IMR-90 (cell line): ENCODE data around the gene FTO. TPM values are rescaled to one million over a fixed set of nuclear protein-coding genes. Genes with fewer than 3 reads are reported as not detected.

Experiments used
- ATAC-seq: fragments of 200-7000 bp; cut with Tn5 transposase; 2 replicates; pipeline ENCODE4 v1.9.1; 2020; ENCODE audit warnings: low read depth, mild to moderate bottlenecking, moderate library complexity
- BruUV-seq: library from RNA; stranded (reverse); fragments of 400-500 nt; replicated peaks from 2 replicates; lab custom pipeline; 2021; lab: Mats Ljungman, UMichigan
- CTCF ChIA-PET: fragments of 300-600 bp; formaldehyde crosslinking; extraction: SDS; loops from one replicate; lab custom pipeline; 2021; ENCODE audit warnings: antibody characterized with exemption; lab: Yijun Ruan, JAX
- POLR2A ChIA-PET: fragments of 300-600 bp; sonication (Branson Sonifier 250); formaldehyde crosslinking; loops from one replicate; lab custom pipeline; 2022; ENCODE audit warnings: antibody characterized with exemption; ENCODE audit not compliant: unreplicated experiment; lab: Charles Lee
- DNase-seq: peaks from one replicate; pipeline ENCODE4 v3.0.0; 2013
- H2AFZ ChIP-seq: replicated peaks from 2 replicates; pipeline ENCODE3; 2013; ENCODE audit warnings: low read length, mild to moderate bottlenecking; ENCODE audit not compliant: poor library complexity
- H2AK5ac ChIP-seq: 2 replicates; pipeline ENCODE4 v1.6.1; 2013; ENCODE audit warnings: low read depth, low read length, inconsistent platforms
- H2AK9ac ChIP-seq: replicated peaks from 2 replicates; pipeline ENCODE3; 2013; ENCODE audit warnings: mild to moderate bottlenecking, low read depth, low read length, moderate library complexity; ENCODE audit not compliant: poor library complexity
- H2BK120ac ChIP-seq: 2 replicates; pipeline ENCODE4 v1.6.1; 2013; ENCODE audit warnings: low read depth, low read length, inconsistent platforms
- H2BK15ac ChIP-seq: 3 replicates; pipeline ENCODE4 v1.6.1; 2013; ENCODE audit warnings: low read depth, low read length, inconsistent platforms
- H2BK20ac ChIP-seq: 2 replicates; pipeline ENCODE4 v1.6.1; 2013; ENCODE audit warnings: low read depth, mild to moderate bottlenecking, inconsistent platforms, low read length, moderate library complexity
- H2BK5ac ChIP-seq: 2 replicates; pipeline ENCODE4 v1.6.1; 2013; ENCODE audit warnings: mild to moderate bottlenecking, low read depth, low read length, inconsistent platforms; ENCODE audit not compliant: poor library complexity, severe bottlenecking
- H3K14ac ChIP-seq: replicated peaks from 2 replicates; pipeline ENCODE4 v1.6.1; 2013; ENCODE audit warnings: low read depth, low read length, inconsistent platforms
- H3K18ac ChIP-seq: 2 replicates; pipeline ENCODE4 v1.6.1; 2013; ENCODE audit warnings: low read depth, low read length, control low read depth
- H3K23ac ChIP-seq: 2 replicates; pipeline ENCODE4 v1.6.1; 2013; ENCODE audit warnings: low read depth, low read length, inconsistent platforms
- H3K27ac ChIP-seq: 2 replicates; pipeline ENCODE4 v1.5.1; 2013; ENCODE audit warnings: mild to moderate bottlenecking, control low read depth, low read length; ENCODE audit not compliant: insufficient read depth
- H3K27me3 ChIP-seq: 2 replicates; pipeline ENCODE4 v1.6.1; 2013; ENCODE audit warnings: low read length; ENCODE audit not compliant: control insufficient read depth, insufficient read depth
- H3K36me3 ChIP-seq: 2 replicates; pipeline ENCODE4 v1.6.1; 2013; ENCODE audit warnings: low read length, mixed read lengths; ENCODE audit not compliant: control insufficient read depth, insufficient read depth
- H3K4ac ChIP-seq: 2 replicates; pipeline ENCODE4 v1.6.1; 2013; ENCODE audit warnings: low read depth, low read length, inconsistent platforms
- H3K4me1 ChIP-seq: 2 replicates; pipeline ENCODE4 v1.6.1; 2013; ENCODE audit warnings: low read length, mixed read lengths; ENCODE audit not compliant: control insufficient read depth, insufficient read depth
- H3K4me2 ChIP-seq: 2 replicates; pipeline ENCODE4 v1.6.1; 2013; ENCODE audit warnings: low read depth, mild to moderate bottlenecking, control low read depth, low read length, moderate library complexity
- H3K4me3 ChIP-seq: 2 replicates; pipeline ENCODE4 v1.5.1; 2013; ENCODE audit warnings: low read depth, mild to moderate bottlenecking, control low read depth, low read length, moderate library complexity; ENCODE audit not compliant: insufficient read depth
- H3K56ac ChIP-seq: 2 replicates; pipeline ENCODE4 v1.6.1; 2013; ENCODE audit warnings: low read length, inconsistent platforms; ENCODE audit not compliant: insufficient read depth; ENCODE audit errors: extremely low read depth
- H3K79me1 ChIP-seq, 2 experiments: 2 replicates each; pipeline ENCODE4 v1.6.1; 2013; ENCODE audit warnings: low read length in 2 of 2, inconsistent platforms in 1 of 2, low read depth in 1 of 2
- H3K9ac ChIP-seq: 2 replicates; pipeline ENCODE4 v1.6.1; 2013; ENCODE audit warnings: low read depth, low read length, control low read depth
- H3K9me1 ChIP-seq: 2 replicates; pipeline ENCODE4 v1.6.1; 2013; ENCODE audit warnings: low read length, inconsistent platforms; ENCODE audit not compliant: insufficient read depth
- H3K9me3 ChIP-seq: 2 replicates; pipeline ENCODE4 v1.6.1; 2013; ENCODE audit warnings: low read length; ENCODE audit not compliant: control insufficient read depth, insufficient read depth
- H4K20me1 ChIP-seq: 2 replicates; pipeline ENCODE4 v1.6.1; 2013; ENCODE audit warnings: low read length, inconsistent platforms; ENCODE audit not compliant: insufficient read depth
- H4K5ac ChIP-seq: 2 replicates; pipeline ENCODE4 v1.6.1; 2013; ENCODE audit warnings: mild to moderate bottlenecking, low read depth, low read length, control low read depth
- H4K8ac ChIP-seq, 2 experiments: 2 replicates each; pipeline ENCODE4 v1.6.1; 2013; ENCODE audit warnings: low read depth in 2 of 2, low read length in 2 of 2, control low read depth in 1 of 2, inconsistent platforms in 1 of 2
- H4K91ac ChIP-seq: 2 replicates; pipeline ENCODE4 v1.6.1; 2013; ENCODE audit warnings: low read depth, low read length, inconsistent platforms; ENCODE audit not compliant: insufficient read depth
- BHLHE40 ChIP-seq: fragments of 150-350 bp; IDR thresholded peaks from 2 replicates; pipeline ENCODE4 v1.6.1; 2016; ENCODE audit warnings: mild to moderate bottlenecking, low read depth, low read length
- CEBPB ChIP-seq: IDR thresholded peaks from 2 replicates; pipeline ENCODE4 v1.6.1; 2012; ENCODE audit warnings: low read depth, low read length, improper control_type of control experiment
- MAZ ChIP-seq: IDR thresholded peaks from 2 replicates; pipeline ENCODE4 v1.6.1; 2012; ENCODE audit warnings: low read depth, mild to moderate bottlenecking, low read length, improper control_type of control experiment, moderate library complexity, borderline replicate concordance
- RAD21 ChIP-seq: IDR thresholded peaks from 2 replicates; pipeline ENCODE4 v1.6.1; 2012; ENCODE audit warnings: low read length, improper control_type of control experiment
- RFX5 ChIP-seq: IDR thresholded peaks from 2 replicates; pipeline ENCODE4 v1.8.0; 2012; ENCODE audit warnings: low read depth, mild to moderate bottlenecking, low read length, moderate library complexity
- WGBS, 2 experiments: methylation state at CpG; one replicate each; pipeline versions ENCODE4 v1.1.5 to v1.1.7; 2013; ENCODE audit warnings: missing lambda C conversion rate in 2 of 2; ENCODE audit not compliant: insufficient read length in 1 of 2; ENCODE audit errors: extremely low coverage in 2 of 2; 5-methylcytosine and 5-hydroxymethylcytosine counted together
- dilution Hi-C: fragments of 300-500 bp; cut with HindIII; formaldehyde crosslinking; loops from one replicate; pipeline ENCODE4 v1.14.3; 2018; ENCODE audit warnings: low sequenced_read_pairs; ENCODE audit not compliant: unreplicated experiment
- in situ Hi-C: fragments of 300-500 bp; cut with MboI; formaldehyde crosslinking; loops from 3 replicates; pipeline ENCODE4 v1.14.3; 2019; ENCODE audit warnings: low sequenced_read_pairs, inconsistent platforms, mixed read lengths
- intact Hi-C: fragments of 100-400 bp; cut with micrococcal nuclease; formaldehyde crosslinking; loops from 2 replicates; pipeline ENCODE4 v1.10.0; 2022
- polyA plus RNA-seq, 3 experiments: library from polyadenylated mRNA; depleted of rRNA; stranded (reverse); fragments of >200 nt; gene quantifications; 2 replicates each; pipeline ENCODE4 v1.2.3, GENCODE V29; 2012; ENCODE audit warnings: low replicate concordance in 1 of 3
- total RNA-seq: library from RNA; depleted of rRNA; stranded (reverse); fragments of >200 nt; gene quantifications from 2 replicates; pipeline ENCODE4 v1.2.3, GENCODE V29; 2012
- TF ChIP-seq, protein P1 (sequence below): fragments of 150-350 bp; IDR thresholded peaks from 2 replicates; pipeline ENCODE4 v1.6.1; 2016; ENCODE audit warnings: low read depth, mild to moderate bottlenecking, low read length, moderate library complexity, borderline replicate concordance

FTO gene
- total and polyA plus RNA-seq, 2 of the 4 experiments (the other 2 are of a cell fraction) = 70.3 to 132 TPM

DNA sequence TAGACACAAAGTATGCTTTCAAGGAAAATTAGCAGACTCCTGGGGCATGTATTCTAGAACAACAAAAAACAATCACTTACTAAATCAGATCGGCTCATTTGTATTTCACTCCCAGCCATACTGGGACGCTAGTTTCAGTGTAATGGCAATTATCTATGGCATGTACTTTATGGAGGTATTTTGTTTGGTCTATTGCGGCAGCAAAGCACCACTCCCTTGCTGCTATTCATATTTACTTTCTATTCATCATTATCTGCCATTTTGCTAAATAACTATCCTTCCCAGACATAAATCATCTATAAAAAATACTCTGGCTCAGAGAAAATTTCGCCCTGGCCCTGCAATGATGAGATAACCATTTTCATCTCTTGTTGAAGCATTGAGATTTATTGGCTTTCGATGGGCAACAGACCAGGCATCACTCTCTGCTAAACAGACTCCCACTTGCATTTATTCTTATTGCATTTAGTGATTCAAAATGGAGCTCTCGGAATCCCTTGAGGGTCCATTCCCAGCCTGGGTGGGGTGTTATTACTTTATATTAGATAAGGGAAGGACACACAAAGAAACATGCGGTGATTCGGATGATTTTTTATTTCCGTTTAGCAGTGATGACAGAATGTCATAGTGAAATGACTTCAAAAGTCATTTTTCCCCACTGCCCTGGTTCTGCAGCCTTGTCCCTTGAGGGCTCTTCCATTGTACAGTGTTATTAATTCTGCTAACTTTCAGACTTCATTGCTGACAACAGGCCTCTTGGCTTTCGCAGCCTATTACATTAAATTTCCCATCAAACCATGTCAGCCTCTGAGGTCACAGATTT lies 356.9 kb downstream of the FTO start:
- no peak overlapping the region for H2BK120ac ChIP-seq
- no peak overlapping the region for H3K4ac ChIP-seq
- H3K36me3 ChIP-seq = no peaks in the 10 kb centered on the region
- H3K14ac ChIP-seq = no peak overlapping the region
- no peak for ATAC-seq
- in situ Hi-C loops = no loop called here
- no peak overlapping the region for H2AK9ac ChIP-seq
- H3K4me2 ChIP-seq = no peak overlapping the region
- H3K9ac ChIP-seq = no peak overlapping the region
- no peak overlapping the region for H3K23ac ChIP-seq
- BruUV-seq = no TSS peak
- dilution Hi-C loops = no loop called here
- CTCF ChIA-PET = no interaction called here
- H3K27ac ChIP-seq = no peak overlapping the region
- no peak for DNase-seq
- H2AK5ac ChIP-seq = no peak overlapping the region
- H4K8ac ChIP-seq = no peak overlapping the region
- H2BK20ac ChIP-seq = no peak overlapping the region
- no peak overlapping the region for H2BK15ac ChIP-seq
- WGBS, 2 experiments = 80% methylated on average over 1 of the region's 10 CpGs; no CpG with 5 or more reads in 1 of the 2 experiments
- no peak overlapping the region for H4K91ac ChIP-seq
- H4K5ac ChIP-seq = no peak overlapping the region
- POLR2A ChIA-PET = no interaction called here
- no peak overlapping the region for H3K56ac ChIP-seq
- no peak overlapping the region for H2BK5ac ChIP-seq
- H3K4me1 ChIP-seq = no peaks in the 10 kb centered on the region
- no peaks in the 10 kb centered on the region for H3K9me3 ChIP-seq
- no peaks in the 10 kb centered on the region for H3K9me1 ChIP-seq
- H2AFZ ChIP-seq = no peak overlapping the region
- TF ChIP-seq RFX5 (no peak), RAD21 (no peak), BHLHE40 (no peak), CEBPB (no peak), MAZ (no peak)
- TF ChIP-seq, protein P1, sequence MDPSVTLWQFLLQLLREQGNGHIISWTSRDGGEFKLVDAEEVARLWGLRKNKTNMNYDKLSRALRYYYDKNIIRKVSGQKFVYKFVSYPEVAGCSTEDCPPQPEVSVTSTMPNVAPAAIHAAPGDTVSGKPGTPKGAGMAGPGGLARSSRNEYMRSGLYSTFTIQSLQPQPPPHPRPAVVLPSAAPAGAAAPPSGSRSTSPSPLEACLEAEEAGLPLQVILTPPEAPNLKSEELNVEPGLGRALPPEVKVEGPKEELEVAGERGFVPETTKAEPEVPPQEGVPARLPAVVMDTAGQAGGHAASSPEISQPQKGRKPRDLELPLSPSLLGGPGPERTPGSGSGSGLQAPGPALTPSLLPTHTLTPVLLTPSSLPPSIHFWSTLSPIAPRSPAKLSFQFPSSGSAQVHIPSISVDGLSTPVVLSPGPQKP = no peak
- H3K27me3 ChIP-seq = no peaks in the 10 kb centered on the region
- no peaks in the 10 kb centered on the region for H4K20me1 ChIP-seq
- no peak overlapping the region for H3K4me3 ChIP-seq
- H3K18ac ChIP-seq = no peak overlapping the region
- H3K79me1 ChIP-seq = 0 out of 4 replicates have a peak, but pooled peaks cover 0 to 3% of the 10 kb centered on the region in 2 experiments
- intact Hi-C loops = no loop called here
